ENCODE data around the gene DCK.

DNA sequence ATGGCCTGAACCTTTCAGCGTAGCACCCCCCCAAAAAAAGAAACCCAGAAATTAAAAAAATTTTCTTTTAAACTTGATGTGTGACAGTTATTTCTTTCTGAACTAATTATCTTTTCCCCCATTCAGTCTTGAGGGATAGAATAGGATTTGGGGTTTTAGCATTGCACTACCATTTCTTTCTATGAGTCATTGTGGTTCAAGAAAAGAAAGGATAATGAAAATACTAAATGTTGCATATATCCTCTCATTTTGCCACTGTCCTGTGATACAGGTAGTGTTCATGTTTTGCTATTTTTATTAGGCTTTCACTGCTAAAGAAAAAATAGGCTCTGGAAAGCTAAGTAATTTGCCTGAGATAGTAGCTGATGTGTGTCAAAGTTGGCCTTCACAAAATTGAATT is 39.4 kb upstream of the DCK start:
- no peak for TF ChIP-seq EZH2 (IDR thresholded peaks at IDR 0.05; ENCODE audit: low read length, unreplicated experiment)
- TF ChIP-seq, protein P1, sequence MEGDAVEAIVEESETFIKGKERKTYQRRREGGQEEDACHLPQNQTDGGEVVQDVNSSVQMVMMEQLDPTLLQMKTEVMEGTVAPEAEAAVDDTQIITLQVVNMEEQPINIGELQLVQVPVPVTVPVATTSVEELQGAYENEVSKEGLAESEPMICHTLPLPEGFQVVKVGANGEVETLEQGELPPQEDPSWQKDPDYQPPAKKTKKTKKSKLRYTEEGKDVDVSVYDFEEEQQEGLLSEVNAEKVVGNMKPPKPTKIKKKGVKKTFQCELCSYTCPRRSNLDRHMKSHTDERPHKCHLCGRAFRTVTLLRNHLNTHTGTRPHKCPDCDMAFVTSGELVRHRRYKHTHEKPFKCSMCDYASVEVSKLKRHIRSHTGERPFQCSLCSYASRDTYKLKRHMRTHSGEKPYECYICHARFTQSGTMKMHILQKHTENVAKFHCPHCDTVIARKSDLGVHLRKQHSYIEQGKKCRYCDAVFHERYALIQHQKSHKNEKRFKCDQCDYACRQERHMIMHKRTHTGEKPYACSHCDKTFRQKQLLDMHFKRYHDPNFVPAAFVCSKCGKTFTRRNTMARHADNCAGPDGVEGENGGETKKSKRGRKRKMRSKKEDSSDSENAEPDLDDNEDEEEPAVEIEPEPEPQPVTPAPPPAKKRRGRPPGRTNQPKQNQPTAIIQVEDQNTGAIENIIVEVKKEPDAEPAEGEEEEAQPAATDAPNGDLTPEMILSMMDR (conservative IDR thresholded peaks at IDR 0.05; ENCODE audit: low read depth, low read length) = no peak
